ENCODE data around the gene ACYP2.

Gene ACYP2

GRCh38 chr2:54208364-54209240, 93.2 kb downstream of the ACYP2 start:
- no peak overlapping the region for H3K4me3 ChIP-seq (ENCODE audit: low read depth, low read length)

GRCh38 chr2:54209379-54209778, 94.0 kb downstream of the ACYP2 start:
- TF ChIP-seq POLR2A (IDR thresholded peaks at IDR 0.05; ENCODE audit: extremely low read depth, insufficient read length) (no peak), MYC (IDR thresholded peaks at IDR 0.05; ENCODE audit: low read depth, low read length) (no peak), MAX (IDR thresholded peaks at IDR 0.05; ENCODE audit: low read depth, low read length) (no peak), CTCF (IDR thresholded peaks at IDR 0.05; ENCODE audit: low read depth, low read length) (no peak)
- DNase-seq (ENCODE audit: low read depth) = no peak
- H3K4me3 ChIP-seq (ENCODE audit: low read depth, low read length) = no peak overlapping the region

More at GRCh38 chr2:54208364-54209240, 93.2 kb downstream of the ACYP2 start:
- no peak for TF ChIP-seq POLR2A (IDR thresholded peaks at IDR 0.05; ENCODE audit: extremely low read depth, insufficient read length)
- no peak for TF ChIP-seq CTCF (IDR thresholded peaks at IDR 0.05; ENCODE audit: low read depth, low read length)
- no peak for TF ChIP-seq MAX (IDR thresholded peaks at IDR 0.05; ENCODE audit: low read depth, low read length)
- TF ChIP-seq MYC (IDR thresholded peaks at IDR 0.05; ENCODE audit: low read depth, low read length) = no peak
- DNase-seq (ENCODE audit: low read depth) = no peak

- TF ChIP-seq MAX (IDR thresholded peaks at IDR 0.05; ENCODE audit: low read depth, low read length) (peak; percentile 18; the same call in 1 of the 2 replicates), MYC (IDR thresholded peaks at IDR 0.05; ENCODE audit: low read depth, low read length) (no peak), POLR2A (IDR thresholded peaks at IDR 0.05; ENCODE audit: extremely low read depth, insufficient read length) (no peak), CTCF (IDR thresholded peaks at IDR 0.05; ENCODE audit: low read depth, low read length) (no peak)
- DNase-seq (ENCODE audit: low read depth) = peak; percentile 37
These were observed 97.0 kb downstream of the ACYP2 start for GRCh38 chr2:54212456-54212855.

GRCh38 chr2:54213082-54213481, 97.7 kb downstream of the ACYP2 start:
- TF ChIP-seq POLR2A (IDR thresholded peaks at IDR 0.05; ENCODE audit: extremely low read depth, insufficient read length) (no peak), MAX (IDR thresholded peaks at IDR 0.05; ENCODE audit: low read depth, low read length) (no peak)
- DNase-seq (ENCODE audit: low read depth) = no peak
- no peak overlapping the region for H3K4me3 ChIP-seq (ENCODE audit: low read depth, low read length)

More at GRCh38 chr2:54212456-54212855, 97.0 kb downstream of the ACYP2 start:
- no peak overlapping the region for H3K4me3 ChIP-seq (ENCODE audit: low read depth, low read length)

GRCh38 chr2:54224997-54225396, 109.6 kb downstream of the ACYP2 start:
- TF ChIP-seq MYC (IDR thresholded peaks at IDR 0.05; ENCODE audit: low read depth, low read length) (no peak), MAX (IDR thresholded peaks at IDR 0.05; ENCODE audit: low read depth, low read length) (no peak), POLR2A (IDR thresholded peaks at IDR 0.05; ENCODE audit: extremely low read depth, insufficient read length) (no peak), CTCF (IDR thresholded peaks at IDR 0.05; ENCODE audit: low read depth, low read length) (no peak)
- H3K4me3 ChIP-seq (ENCODE audit: low read depth, low read length) = no peak overlapping the region
- DNase-seq (ENCODE audit: low read depth) = no peak

GRCh38 chr2:54226260-54226659, 110.8 kb downstream of the ACYP2 start:
- TF ChIP-seq MAX (IDR thresholded peaks at IDR 0.05; ENCODE audit: low read depth, low read length) = no peak
- no peak for TF ChIP-seq CTCF (IDR thresholded peaks at IDR 0.05; ENCODE audit: low read depth, low read length)
- no peak for TF ChIP-seq MYC (IDR thresholded peaks at IDR 0.05; ENCODE audit: low read depth, low read length)
- TF ChIP-seq POLR2A (IDR thresholded peaks at IDR 0.05; ENCODE audit: extremely low read depth, insufficient read length) = no peak
- DNase-seq (ENCODE audit: low read depth) = no peak
- H3K4me3 ChIP-seq (ENCODE audit: low read depth, low read length) = no peak overlapping the region

Measured in NB4 (cell line).